ENCODE measurements around the gene PLCG1.
"Not testable (repeated sequence)": the region's sequence is repeated elsewhere in the genome, so short reads cannot be mapped to it uniquely, and the experiment has no call there.

The PLCG1 gene

DNA sequence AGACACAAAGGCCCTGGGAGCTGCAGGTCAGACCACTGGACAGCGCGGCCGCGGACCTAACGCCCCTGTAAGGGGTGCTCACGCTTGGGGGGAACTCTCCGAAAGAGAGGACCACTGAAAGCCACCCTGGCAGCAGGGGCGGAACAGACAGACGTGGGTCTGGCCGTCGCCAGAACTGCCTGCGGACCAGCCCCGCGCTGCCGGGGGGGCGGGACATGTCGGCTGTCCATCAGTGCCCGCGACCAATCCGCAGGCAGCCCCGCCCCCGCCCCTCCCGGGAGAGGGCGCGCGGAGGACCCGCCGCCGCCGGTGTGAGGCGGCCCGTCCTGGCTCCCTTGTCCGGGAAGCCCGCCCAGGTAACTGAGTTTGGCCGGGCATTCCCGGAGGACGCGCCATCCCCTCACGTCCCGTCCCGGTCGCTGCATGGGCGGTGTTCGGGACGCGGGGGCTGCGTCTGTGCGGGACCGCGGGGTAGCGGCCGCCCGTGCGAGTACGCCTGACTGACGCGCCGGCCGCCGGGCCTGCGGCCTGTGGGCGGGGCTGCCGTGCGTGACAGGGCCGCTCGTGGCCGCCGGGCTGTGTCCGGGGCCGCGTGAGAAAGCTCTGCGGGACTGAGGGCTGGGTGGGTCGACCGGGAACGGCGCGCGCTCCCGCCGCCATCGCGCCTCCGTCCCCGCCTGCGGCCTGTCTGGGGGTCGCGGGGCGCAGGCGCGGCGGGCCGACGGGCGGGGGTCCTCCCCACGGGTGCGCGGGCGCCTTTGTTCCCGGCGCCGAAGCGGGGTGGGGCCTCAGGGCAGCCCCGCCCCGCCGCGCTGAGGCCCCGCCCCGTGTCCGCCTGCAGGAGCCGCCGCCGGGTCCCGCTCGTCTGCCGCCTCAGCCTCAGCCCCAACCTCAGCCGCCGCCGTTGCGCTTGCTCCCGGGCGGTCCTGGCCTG is at the start of gene PLCG1:
PLCG1 (plus strand) TSS at position 864 of the 934 bp plus-strand sequence. CDS start 99 bp downstream, outside the sequence.
- peak; percentile 60 for DNase-seq (ENCODE audit: low read depth)

DNA sequence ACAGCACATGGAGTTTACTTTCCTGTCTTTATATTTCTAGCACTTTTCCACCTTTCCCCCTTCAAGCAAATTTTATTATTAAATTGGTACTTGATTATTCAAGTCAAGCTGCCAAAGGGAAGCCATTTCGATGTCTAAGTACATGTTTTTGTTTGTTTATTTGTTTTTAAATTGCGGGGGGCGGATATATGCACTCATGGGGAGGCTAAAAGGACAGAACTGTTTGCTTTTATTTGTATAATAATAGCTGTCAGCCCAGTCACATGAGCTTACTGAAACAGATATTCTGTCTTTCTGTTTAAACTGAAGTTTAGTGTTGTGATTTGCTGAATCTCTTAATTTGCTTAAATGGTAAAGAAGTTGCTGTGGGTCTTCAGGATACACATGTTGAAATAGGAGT is 49.6 kb upstream of the PLCG1 start:
- DNase-seq (ENCODE audit: low read depth): no peak

DNA sequence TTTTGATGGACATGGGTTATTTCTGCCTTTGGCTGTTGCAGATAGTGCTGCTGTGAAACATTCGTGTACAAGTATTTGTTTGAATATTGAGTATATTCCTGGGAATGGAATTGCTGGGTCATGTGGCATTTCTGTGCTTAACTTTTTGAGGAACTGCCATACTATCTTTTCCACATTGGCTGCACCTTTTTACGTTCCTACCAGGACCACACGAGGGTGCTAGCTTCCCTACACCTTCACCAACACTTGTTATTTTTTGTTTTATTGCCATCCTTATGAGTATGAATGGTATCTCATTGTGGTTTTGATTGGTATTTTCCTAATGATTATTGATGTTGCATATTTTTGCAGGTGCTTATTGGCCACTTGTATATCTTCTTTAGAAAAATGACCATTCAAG is 47.8 kb upstream of the PLCG1 start:
- DNase-seq (ENCODE audit: low read depth): no peak

DNA sequence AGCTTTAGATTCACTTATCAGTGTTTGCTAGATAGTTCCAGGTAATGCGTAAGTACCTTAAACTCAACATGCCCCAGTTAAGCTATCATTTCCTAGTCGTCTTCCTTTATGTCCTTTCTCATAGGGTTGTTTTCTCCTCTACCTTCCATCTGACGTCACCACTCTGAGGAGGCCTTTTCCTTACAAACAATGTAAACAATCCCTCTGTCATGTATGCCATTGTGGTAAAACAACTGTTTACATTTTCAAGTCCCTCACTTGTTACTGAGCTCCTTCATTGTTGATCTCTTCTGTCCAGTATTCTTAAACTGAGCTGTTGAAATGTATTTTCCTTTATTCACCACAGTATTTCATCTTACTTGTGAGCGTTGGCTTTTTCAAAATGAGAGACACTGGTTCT is 45.4 kb upstream of the PLCG1 start:
- no peak for DNase-seq (ENCODE audit: low read depth)

DNA sequence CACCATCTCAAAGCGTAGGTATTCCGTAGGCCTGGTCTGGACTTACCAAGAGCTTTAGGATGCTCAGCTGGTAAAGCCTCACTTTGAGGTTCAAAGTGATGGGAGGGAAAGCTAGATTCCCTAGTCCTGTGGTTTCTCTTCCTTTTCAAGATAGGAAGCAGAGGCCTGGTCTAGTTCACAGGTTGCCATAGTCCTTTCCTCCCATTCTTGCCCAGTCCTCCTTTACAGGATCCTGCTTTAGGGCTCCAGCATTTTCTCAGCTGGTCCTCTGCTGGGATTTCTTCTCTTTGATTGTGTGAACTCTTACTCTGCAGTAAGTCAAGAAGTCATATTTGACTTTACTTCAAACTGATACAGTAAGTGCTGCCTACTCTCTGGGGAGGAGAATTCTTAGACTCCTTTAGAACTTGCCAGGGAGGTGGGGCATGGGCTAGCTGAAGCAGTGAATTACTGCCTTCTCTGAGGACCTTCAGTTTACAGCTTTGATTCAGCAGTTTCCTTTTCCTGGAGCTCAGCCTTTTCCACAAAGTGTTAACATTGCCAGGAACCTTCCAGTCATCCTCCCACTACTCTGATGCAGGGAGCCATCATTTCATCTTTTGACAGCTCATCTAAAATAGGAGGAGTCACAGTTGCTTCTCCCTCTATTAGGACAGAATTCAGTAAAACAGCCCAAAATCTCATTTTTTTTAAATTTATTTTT is 42.8 kb upstream of the PLCG1 start:
- DNase-seq (ENCODE audit: low read depth): peak; percentile 16

DNA sequence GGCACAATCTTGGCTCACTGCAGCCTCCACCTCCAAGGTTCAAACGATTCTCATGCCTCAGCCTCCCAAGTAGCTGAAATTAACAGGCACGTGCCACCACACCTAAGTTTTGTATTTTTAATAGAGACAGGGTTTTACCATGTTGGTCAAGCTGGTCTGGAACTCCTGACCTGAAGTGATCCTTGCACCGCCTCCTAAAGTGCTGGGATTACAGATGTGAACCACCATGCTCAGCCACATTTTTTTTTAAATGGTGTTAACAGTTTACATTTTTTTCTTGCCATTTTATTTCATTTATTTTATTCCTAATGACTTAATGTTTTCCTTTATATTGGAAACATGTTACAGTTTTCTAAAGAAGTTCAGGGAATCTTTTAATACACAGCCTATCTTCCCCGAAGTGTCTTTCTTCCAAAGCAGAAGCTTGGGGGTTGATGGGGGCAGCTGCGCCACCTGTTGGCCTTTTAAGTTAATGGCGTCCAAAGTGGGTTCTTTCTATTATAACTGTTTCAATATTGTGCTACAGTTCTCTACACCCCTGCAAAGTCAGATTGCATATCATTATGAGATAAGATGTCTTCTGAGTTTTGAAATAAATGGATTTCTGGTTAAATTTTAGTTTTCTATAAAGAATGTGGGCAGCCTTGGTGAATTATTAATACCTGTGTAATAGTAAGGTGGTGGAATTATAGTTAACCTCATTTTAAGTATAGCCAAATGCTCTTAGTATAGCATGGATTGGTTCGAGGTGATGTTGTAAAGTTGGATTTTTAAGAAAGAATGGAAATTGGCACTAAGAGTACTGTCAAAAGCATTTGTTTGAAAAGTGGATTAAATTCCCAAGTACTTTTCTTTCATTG is 42.0 kb upstream of the PLCG1 start:
- peak; percentile 32 for DNase-seq (ENCODE audit: low read depth)

DNA sequence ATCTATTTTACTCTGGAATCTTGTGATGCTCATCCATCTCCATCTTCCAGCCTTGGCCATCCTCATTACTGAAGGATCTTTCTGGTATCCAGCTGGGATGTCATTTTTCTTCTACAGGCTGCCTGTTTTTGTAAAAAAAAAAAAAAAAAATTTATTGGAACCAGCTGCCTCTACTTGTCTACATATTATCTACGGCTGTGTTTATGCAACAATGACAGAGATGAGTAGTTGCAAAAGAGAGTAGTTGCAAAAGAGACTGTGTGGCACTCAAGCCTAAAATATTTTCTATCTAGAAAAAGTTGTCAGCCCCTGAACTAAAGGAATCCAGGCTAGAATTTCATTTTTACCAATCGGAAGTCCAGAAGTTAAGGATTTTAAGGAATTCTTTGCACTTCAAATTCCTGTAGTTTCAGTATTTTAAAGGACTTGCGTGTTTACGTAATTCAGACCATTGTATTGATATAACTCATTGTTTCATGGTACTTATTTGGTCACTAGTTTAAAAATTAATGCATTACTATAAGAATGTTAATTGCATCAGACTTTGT is 38.6 kb upstream of the PLCG1 start:
- peak; percentile 77 for DNase-seq (ENCODE audit: low read depth)

DNA sequence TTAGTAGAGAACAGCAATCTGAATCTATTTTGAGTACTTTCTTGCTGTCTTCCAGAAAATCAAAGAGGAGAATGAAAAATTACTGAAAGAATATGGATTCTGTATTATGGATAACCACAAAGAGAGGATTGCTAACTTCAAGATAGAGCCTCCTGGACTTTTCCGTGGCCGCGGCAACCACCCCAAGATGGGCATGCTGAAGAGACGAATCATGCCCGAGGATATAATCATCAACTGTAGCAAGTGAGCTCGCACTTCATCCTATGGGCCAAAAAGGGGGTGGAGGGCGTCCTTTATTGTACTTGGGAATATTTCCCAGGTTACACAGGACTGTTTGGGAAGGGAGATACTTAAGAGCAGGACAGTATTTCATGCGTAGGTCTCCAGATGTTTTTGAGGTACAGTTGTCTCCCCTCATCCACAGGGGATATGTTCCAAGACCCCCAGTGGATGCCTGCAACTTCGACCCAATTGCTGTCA is 37.3 kb upstream of the PLCG1 start:
- no peak for DNase-seq (ENCODE audit: low read depth)

DNA sequence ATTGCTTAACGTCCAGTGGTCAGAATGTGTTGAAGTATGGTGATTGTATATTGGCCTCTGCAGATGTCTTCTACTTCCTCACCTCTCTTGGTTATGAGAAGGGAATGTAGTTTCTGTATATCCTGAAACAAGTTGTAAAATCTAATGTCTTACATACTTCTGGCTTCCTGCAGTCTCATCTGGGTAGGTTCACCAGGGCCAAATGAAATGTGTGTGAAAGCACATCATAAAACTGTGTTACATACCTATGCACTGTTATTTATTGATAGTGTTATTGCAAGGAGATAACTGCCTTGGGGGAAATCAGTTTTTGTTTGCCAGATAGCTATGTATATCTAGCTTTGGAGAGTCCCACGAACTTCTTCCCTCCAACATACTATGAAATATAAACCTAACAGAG is 35.7 kb upstream of the PLCG1 start:
- DNase-seq (ENCODE audit: low read depth): no peak

DNA sequence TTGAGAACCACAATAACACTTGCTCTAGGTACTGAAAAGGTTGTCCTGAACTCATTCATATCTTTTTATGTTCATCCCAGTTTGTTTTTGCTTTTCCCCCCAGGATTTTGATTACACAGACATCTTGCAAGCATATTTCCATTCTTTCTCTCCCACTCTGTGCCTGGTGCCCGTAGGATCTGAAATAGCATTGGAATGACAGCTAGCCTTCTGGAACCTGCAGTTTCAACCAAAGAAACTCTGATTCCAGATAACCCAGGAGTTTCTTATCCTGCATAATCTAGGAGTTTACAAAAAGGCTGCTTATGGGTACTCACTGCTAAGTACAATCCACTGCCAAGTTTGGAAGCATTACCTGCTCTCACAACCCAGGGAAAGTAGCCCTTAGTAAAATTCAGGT is 28.8 kb upstream of the PLCG1 start:
- no peak for DNase-seq (ENCODE audit: low read depth)

DNA sequence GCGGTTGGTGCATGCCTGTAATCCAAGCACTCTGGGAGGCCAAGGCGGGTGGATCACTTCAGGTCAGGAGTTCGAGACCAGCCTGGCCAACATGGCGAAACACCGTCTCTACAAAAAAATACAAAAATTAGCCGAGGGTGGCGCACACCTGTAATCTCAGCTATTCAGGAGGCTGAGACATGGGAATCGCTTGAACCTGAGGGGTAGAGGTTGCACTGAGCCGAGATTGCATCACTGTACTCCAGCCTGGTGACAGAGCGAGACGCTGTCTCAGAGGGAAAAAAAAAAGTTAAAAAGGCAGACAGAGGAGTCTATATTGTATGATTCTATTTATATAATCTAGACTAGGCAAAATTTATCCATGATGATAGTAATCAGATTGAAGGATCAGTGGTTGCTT is 27.3 kb upstream of the PLCG1 start:
- no peak for DNase-seq (ENCODE audit: low read depth)

DNA sequence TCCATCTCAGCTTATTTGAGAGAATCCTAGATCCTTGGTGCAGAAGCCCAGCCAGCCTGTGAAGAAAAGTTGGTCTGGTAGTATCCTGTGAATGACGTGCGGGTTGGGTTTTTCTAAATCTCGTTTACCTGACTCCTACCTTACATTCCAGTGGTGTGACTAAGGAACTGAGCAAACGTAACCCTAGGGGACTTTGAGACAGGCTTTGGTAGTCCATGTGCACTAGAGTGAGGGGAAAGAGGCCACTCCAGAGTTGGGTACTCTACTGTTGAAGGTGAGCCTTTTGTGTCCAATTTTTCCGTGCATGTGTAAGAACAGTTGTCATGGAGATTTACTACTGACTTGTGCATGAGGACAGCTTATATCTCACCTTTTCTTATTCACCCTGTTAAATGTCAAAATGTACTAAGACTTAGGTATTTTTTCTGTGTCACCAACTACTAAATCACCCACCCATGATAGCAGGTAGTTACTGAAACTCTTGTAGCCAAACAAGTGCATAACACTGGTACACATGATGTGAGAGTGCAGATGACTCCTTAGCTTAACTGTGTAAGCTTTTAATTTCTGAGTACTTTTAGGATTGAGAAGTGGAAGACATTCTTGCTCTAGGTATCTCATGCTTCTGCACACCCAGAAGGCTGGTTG is 26.3 kb upstream of the PLCG1 start:
- DNase-seq (ENCODE audit: low read depth): no peak

DNA sequence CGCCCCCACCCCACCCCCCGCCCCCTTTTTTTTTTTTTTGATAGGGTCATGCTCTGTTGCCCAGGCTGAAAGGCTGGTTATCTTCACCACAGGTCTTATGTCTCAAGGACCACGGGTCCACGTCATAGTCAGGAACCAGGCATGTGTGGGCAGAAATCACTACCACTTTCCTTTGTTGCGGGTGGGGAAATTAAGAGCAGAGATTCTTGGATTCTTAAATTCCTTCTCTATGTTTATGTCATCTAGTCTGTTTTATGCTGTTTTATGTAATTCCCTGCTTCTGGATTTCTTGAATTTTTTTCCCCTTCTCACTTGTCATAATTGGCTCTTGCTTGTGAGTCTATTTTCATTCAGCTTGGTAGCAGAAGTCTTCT is 25.8 kb upstream of the PLCG1 start:
- DNase-seq (ENCODE audit: low read depth): no peak

DNA sequence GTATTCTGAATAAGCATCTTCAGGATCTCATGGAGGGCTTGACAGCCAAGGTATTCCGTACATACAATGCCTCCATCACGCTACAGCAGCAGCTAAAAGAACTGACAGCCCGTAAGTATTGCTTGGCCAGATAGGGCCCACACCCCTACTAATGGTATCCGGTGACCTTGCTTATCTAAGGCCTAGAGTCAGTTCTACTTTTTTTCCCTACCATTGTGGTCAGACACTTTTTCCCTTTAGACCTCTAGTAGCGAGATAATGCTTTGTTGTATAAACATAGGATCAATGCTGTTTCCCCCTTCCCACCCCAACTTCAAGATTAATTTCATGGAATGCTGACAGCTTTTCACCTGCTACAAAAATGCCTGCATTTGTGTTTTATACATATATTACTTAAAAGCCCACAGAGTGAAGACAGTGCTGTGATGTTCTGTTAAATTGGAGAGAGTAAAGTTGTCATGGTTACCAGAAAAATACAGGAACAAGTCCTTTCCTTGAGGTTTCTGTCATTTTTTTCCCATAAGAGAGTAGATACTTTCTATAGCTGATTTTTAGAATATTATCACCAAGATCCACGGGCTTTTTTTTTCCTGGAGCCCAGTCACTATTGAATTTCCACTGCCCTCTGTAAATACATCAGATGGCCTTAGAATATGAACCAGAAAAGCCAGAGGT is 20.9 kb upstream of the PLCG1 start:
- DNase-seq (ENCODE audit: low read depth): no peak

DNA sequence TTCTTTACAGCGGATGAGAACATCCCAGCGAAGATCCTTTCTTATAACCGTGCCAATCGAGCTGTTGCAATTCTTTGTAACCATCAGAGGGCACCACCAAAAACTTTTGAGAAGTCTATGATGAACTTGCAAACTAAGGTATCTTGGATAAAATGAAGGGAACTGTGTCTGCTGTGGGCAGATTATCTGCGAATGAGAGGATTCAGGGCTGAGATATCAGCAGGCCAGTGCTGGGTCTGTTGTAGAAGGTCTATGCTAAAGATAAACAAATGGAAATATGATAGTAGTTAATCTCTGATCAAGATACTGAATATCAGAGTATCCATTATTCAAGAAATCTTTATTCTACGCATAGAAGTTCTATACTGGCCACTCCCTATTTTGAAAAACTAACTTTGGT is 19.2 kb upstream of the PLCG1 start:
- not testable (repeated sequence) for DNase-seq (ENCODE audit: low read depth)

DNA sequence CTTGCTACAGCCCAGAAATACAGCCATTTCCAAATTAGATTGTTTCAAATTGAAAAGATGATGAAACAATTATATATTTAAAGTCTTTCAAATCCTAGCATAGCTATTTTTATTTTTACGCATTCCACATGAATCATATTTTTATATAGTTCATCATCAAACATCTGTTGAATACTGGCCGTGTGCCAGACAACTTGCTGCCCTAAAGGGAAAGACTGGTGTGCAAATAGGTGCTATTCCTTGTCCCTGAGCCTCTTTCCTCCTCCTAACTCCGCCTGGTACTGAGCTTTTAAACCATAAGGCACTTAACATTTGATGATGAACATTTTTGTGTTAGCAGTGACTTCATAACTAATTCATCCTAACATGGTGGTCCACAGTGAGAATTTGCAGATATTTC is 18.7 kb upstream of the PLCG1 start:
- no peak for DNase-seq (ENCODE audit: low read depth)

DNA sequence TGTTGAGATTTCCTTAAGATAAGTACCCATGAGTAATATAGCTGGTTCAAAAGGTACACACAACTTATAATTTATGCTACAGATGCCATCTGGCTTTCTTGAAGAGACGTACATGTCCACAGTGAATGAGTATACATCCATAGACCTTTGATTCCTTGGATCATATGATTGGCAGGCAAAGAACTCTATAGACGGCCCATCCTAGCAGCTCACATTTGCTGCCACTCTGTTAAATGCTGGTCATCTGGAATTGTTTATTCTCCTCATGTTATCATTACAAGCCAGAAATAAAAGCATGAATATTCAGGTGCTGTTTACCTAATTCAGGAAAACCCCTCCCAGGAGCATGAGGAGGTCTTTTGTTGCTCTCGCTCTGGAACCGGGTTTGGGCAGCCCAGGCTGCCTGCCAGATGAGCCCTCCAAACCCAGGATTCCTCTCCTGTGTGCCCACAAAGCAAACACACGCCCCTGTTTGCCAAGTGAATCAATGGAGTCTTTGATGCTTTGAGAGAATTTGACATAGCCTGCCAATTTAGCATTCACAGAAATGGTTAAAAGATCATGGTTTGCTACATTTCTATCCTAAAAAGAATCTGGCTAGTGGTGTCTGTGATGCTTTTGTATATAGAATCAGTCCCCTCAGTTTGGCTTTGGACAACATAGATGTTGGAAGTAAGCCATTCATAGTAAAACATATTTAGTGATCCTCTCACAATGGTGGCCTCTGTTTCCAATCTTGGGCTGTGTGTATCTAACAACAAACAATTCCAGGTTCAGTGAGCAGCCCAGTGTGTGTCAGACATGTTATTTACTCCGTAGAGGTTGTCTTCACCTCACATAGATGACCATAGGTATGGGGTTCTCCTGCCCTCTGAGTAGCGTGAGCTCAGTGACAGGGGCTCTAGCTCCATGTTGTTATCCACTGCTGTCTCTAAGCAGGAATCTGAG is 17.5 kb upstream of the PLCG1 start:
- no peak for DNase-seq (ENCODE audit: low read depth)

DNA sequence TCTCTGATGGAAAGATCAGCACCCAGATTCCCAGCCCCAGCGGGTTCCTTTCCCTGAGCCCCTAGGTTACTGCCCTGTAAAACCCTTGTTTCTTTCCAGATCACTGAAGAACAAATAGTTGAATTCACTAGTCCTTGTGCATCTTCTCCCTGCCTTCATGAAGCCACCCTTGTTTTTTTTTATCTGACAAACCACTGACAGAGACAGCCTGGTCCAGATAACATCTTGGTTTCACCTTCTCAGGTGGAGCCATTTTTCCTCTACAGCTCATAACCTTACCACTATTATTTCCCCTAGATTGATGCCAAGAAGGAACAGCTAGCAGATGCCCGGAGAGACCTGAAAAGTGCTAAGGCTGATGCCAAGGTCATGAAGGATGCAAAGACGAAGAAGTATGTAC is 15.9 kb upstream of the PLCG1 start:
- DNase-seq (ENCODE audit: low read depth): no peak

DNA sequence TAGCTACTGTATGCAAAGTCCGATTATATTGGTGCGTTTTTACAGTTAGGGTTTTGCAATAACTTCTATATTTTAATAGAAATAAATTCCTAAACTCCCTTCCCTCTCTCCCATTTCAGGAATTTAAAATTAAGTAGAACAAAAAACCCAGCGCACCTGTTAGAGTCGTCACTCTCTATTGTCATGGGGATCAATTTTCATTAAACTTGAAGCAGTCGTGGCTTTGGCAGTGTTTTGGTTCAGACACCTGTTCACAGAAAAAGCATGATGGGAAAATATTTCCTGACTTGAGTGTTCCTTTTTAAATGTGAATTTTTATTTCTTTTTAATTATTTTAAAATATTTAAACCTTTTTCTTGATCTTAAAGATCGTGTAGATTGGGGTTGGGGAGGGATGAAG is 13.7 kb upstream of the PLCG1 start:
- DNase-seq (ENCODE audit: low read depth): no peak

Measured in GM04504 (cell line).